Stimulated activated CD4-positive, alpha-beta T cell treated with anti-CD3 and anti-CD28 coated beads, Interleukin-12 subunit alpha, Interleukin-12 subunit beta, amount 100 ng/mL, for 24 hours (primary cell): ENCODE results near the gene CACNA1I.
A peak's percentile ranks its signal among the peaks of the same experiment; 100 is the strongest.

Experiments used
- DNase-seq, 2 experiments: peaks; one replicate each; pipeline ENCODE4 v3.0.0-alpha.2; 2020; ENCODE audit warnings: low read depth in 2 of 2

Gene CACNA1I

GRCh38 chr22:39623603-39624500, 53.3 kb downstream of the CACNA1I start:
- DNase-seq = no peak

GRCh38 chr22:39624501-39624821, 53.9 kb downstream of the CACNA1I start:
- DNase-seq = no peak

GRCh38 chr22:39625569-39626537, 55.3 kb downstream of the CACNA1I start:
- no peak for DNase-seq

- DNase-seq = no peak
Measured at GRCh38 chr22:39627208-39627607, 56.7 kb downstream of the CACNA1I start.

GRCh38 chr22:39627865-39628562, 57.5 kb downstream of the CACNA1I start:
- DNase-seq = no peak

GRCh38 chr22:39628563-39629080, 58.1 kb downstream of the CACNA1I start:
- no peak for DNase-seq

GRCh38 chr22:39629851-39630250, 59.3 kb downstream of the CACNA1I start:
- no peak for DNase-seq

GRCh38 chr22:39630721-39631120, 60.2 kb downstream of the CACNA1I start:
- no peak for DNase-seq

GRCh38 chr22:39631381-39632286, 61.1 kb downstream of the CACNA1I start:
- no peak for DNase-seq

- peak in 1 of 2 experiments; percentile 30 for DNase-seq
Measured at GRCh38 chr22:39634530-39635405, 64.2 kb downstream of the CACNA1I start.

GRCh38 chr22:39635719-39636118, 65.2 kb downstream of the CACNA1I start:
- no peak for DNase-seq

GRCh38 chr22:39638958-39639357, 68.4 kb downstream of the CACNA1I start:
- no peak for DNase-seq

- no peak for DNase-seq
Measured at GRCh38 chr22:39641660-39642310, 71.2 kb downstream of the CACNA1I start.

GRCh38 chr22:39643311-39644083, 72.9 kb downstream of the CACNA1I start:
- no peak for DNase-seq

GRCh38 chr22:39645532-39645931, 75.0 kb downstream of the CACNA1I start:
- no peak for DNase-seq

GRCh38 chr22:39646398-39647063, 76.0 kb downstream of the CACNA1I start:
- no peak for DNase-seq

GRCh38 chr22:39647836-39648629, 77.5 kb downstream of the CACNA1I start:
- no peak for DNase-seq
